Peyer's patch (tissue), 4 donors: ENCODE measurements around the gene PDE8B.

Experiments used
- CTCF ChIP-seq, 6 experiments: fragments of 450-650 bp in 4 of 6; fragments of 200-600 bp in 2 of 6; sonication (generic) in 1 of 6; IDR thresholded peaks; one replicate each; pipeline ENCODE4 v1.5.1; 2017 to 2019; ENCODE audit warnings: antibody characterized with exemption in 6 of 6, mild to moderate bottlenecking in 3 of 6, moderate library complexity in 1 of 6
- POLR2A ChIP-seq, 2 donors: fragments of 450-650 bp; IDR thresholded peaks; one replicate each; pipeline ENCODE4 v1.5.1; 2017; ENCODE audit warnings: antibody characterized with exemption in 2 of 2, mild to moderate bottlenecking in 2 of 2, moderate library complexity in 2 of 2

- TF ChIP-seq CTCF (IDR thresholded peaks at IDR 0.05): peak in 3 of 6 experiments; percentile 28 to 35 (median 33)
- no peak for TF ChIP-seq POLR2A (IDR thresholded peaks at IDR 0.05)
Measured at GRCh38 chr5:77239126-77239741, 28.8 kb downstream of the PDE8B start.
